GM12878 (cell line): ENCODE data around the gene SUN5. TPM values are rescaled to one million over a fixed set of nuclear protein-coding genes. Genes with fewer than 3 reads are reported as not detected.

ENCODE experiments used
- ATAC-seq: fragments of 200-7000 bp; cut with Tn5 transposase; 3 replicates; pipeline ENCODE4 v1.9.1; 2020; ENCODE audit warnings: mild to moderate bottlenecking, moderate library complexity
- BruUV-seq: library from RNA; stranded (reverse); fragments of 400-500 nt; replicated peaks from 2 replicates; lab custom pipeline; 2021; lab: Mats Ljungman, UMichigan
- CTCF ChIA-PET: fragments of 300-600 bp; sonication (Branson Sonifier 250); formaldehyde crosslinking; extraction: SDS; loops from one replicate; lab custom pipeline; 2021; ENCODE audit warnings: inconsistent platforms; lab: Yijun Ruan, JAX
- POLR2A ChIA-PET: fragments of 350-600 bp; formaldehyde crosslinking; extraction: SDS; loops from one replicate; lab custom pipeline; 2021; ENCODE audit warnings: inconsistent platforms; lab: Charles Lee
- RAD21 ChIA-PET: fragments of 300-600 bp; sonication (Branson Sonifier 250); formaldehyde crosslinking; loops from one replicate; lab custom pipeline; 2023; ENCODE audit warnings: antibody characterized with exemption; ENCODE audit not compliant: unreplicated experiment; lab: Charles Lee
- SMC1A ChIA-PET: fragments of 300-600 bp; sonication (Branson Sonifier 250); formaldehyde crosslinking; loops from one replicate; lab custom pipeline; 2023; ENCODE audit not compliant: unreplicated experiment, uncharacterized antibody; lab: Charles Lee
- DNase-seq: peaks from one replicate; pipeline ENCODE4 v3.0.0-alpha.2; 2011; ENCODE audit warnings: low read depth, low spot score
- FAIRE-seq: peaks from 3 replicates; lab custom pipeline; 2011; peaks lifted over from hg19 to GRCh38; lab: Jason Lieb, UNC
- H2AFZ ChIP-seq: 2 replicates; pipeline ENCODE4 v1.6.0; 2011; ENCODE audit warnings: low read depth, low read length, control low read depth; ENCODE audit not compliant: control insufficient read depth
- H3K27ac ChIP-seq: 2 replicates; pipeline ENCODE4 v1.5.1; 2011; ENCODE audit warnings: control low read depth; ENCODE audit not compliant: control insufficient read depth, insufficient read depth
- H3K27me3 ChIP-seq, 2 experiments: replicated peaks in 1 of 2; 2 replicates each; pipeline versions ENCODE4 v1.6.0 to v1.6.1; 2011; ENCODE audit warnings: low read length in 1 of 2; ENCODE audit not compliant: control insufficient read depth in 2 of 2, insufficient read depth in 2 of 2
- H3K36me3 ChIP-seq, 2 experiments: 2 replicates each; pipeline ENCODE4 v1.5.1; 2011; ENCODE audit warnings: low read length in 1 of 2; ENCODE audit not compliant: control insufficient read depth in 2 of 2, insufficient read depth in 2 of 2
- H3K4me1 ChIP-seq: 2 replicates; pipeline ENCODE4 v1.6.1; 2011; ENCODE audit warnings: mild to moderate bottlenecking, low read length, moderate library complexity, mixed read lengths; ENCODE audit not compliant: control insufficient read depth, insufficient read depth
- H3K4me2 ChIP-seq: 2 replicates; pipeline ENCODE4 v1.6.0; 2011; ENCODE audit warnings: control low read depth; ENCODE audit not compliant: control insufficient read depth, insufficient read depth
- H3K4me3 ChIP-seq: fragments of 200-600 bp; sonication (generic); 2 replicates; pipeline ENCODE4 v1.5.1; 2016
- H3K79me2 ChIP-seq: 2 replicates; pipeline ENCODE4 v1.6.0; 2011; ENCODE audit warnings: low read length; ENCODE audit not compliant: control insufficient read depth, insufficient read depth
- H3K9ac ChIP-seq: 2 replicates; pipeline ENCODE4 v1.8.0; 2011; ENCODE audit warnings: low read length, control low read depth, mixed read lengths; ENCODE audit not compliant: control insufficient read depth, insufficient read depth
- H3K9me3 ChIP-seq: replicated peaks from 3 replicates; pipeline ENCODE4 v1.5.1; 2011; ENCODE audit warnings: mild to moderate bottlenecking, low read length; ENCODE audit not compliant: control insufficient read depth, insufficient read depth
- H4K20me1 ChIP-seq: 2 replicates; pipeline ENCODE4 v1.6.0; 2011; ENCODE audit not compliant: control insufficient read depth, insufficient read depth
- CEBPB ChIP-seq, 2 experiments: fragments of 150-350 bp in 1 of 2; IDR thresholded peaks; 2 replicates each; pipeline ENCODE4 v1.6.1; 2012 to 2014; ENCODE audit warnings: low read depth in 2 of 2, low read length in 2 of 2, borderline replicate concordance in 1 of 2, inconsistent platforms in 1 of 2
- CHD1 ChIP-seq: IDR thresholded peaks from 2 replicates; pipeline ENCODE4 v1.6.1; 2012; ENCODE audit warnings: low read depth, low read length, improper control_type of control experiment
- HDGF ChIP-seq: fragments of 450-650 bp; IDR thresholded peaks from 2 replicates; pipeline ENCODE4 v1.6.1; 2016; ENCODE audit warnings: antibody characterized with exemption
- JUNB ChIP-seq: IDR thresholded peaks from 2 replicates; pipeline ENCODE4 v1.6.1; 2016; ENCODE audit warnings: antibody characterized with exemption, mild to moderate bottlenecking
- MYC ChIP-seq: IDR thresholded peaks from 2 replicates; pipeline ENCODE4 v1.6.1; 2011; ENCODE audit warnings: mild to moderate bottlenecking, low read length, moderate library complexity, inconsistent platforms; ENCODE audit not compliant: insufficient read depth, insufficient replicate concordance, insufficient read length, severe bottlenecking
- PML ChIP-seq: IDR thresholded peaks from 2 replicates; pipeline ENCODE4 v1.6.1; 2012; ENCODE audit warnings: low read length, inconsistent platforms
- RBBP5 ChIP-seq: fragments of 200-600 bp; sonication (generic); conservative IDR thresholded peaks from 2 replicates; pipeline ENCODE4 v1.6.1; 2016
- SMC3 ChIP-seq: IDR thresholded peaks from 2 replicates; pipeline ENCODE4 v1.6.1; 2011; ENCODE audit warnings: low read length, improper control_type of control experiment, borderline replicate concordance
- STAT3 ChIP-seq: IDR thresholded peaks from 2 replicates; pipeline ENCODE4 v1.6.1; 2011; ENCODE audit warnings: low read depth, low read length, improper control_type of control experiment
- TCF3 ChIP-seq: IDR thresholded peaks from 2 replicates; pipeline ENCODE4 v1.6.1; 2012; ENCODE audit warnings: low read depth, mild to moderate bottlenecking, low read length, borderline replicate concordance; ENCODE audit not compliant: insufficient read depth
- WGBS: methylation state at CpG from one replicate; pipeline ENCODE4 v1.1.6; 2016; ENCODE audit warnings: low lambda C conversion rate; ENCODE audit not compliant: insufficient replicate concordance, insufficient coverage; ENCODE audit errors: missing lambda C conversion rate; 5-methylcytosine and 5-hydroxymethylcytosine counted together
- in situ Hi-C: fragments of 300-500 bp; cut with MboI; formaldehyde crosslinking; loops from 9 replicates; pipeline ENCODE4 v1.14.3; 2018; ENCODE audit warnings: mixed read lengths
- intact Hi-C: fragments of 100-400 bp; cut with micrococcal nuclease; formaldehyde crosslinking; loops from one replicate; pipeline ENCODE4 v1.14.2; 2022; ENCODE audit not compliant: unreplicated experiment
- polyA plus RNA-seq, 11 experiments: library from polyadenylated mRNA; depleted of rRNA in 4 of 11; unstranded in 6 of 11; stranded (reverse) in 5 of 11; fragments of >200 nt; fragmentation: Nextera tagmentation in 4 of 11; fragmentation: Illumina TruSeq in 1 of 11; extraction: Ambion mirVana in 4 of 11; extraction: Trizol in 1 of 11; gene quantifications; 1 replicate in 1 of 11; 2 replicates in 10 of 11; pipeline versions ENCODE4 v1.2.1 to v1.2.3, GENCODE V29; 2011 to 2016; ENCODE audit warnings: inconsistent platforms in 2 of 11, missing spikeins in 2 of 11, low read depth in 1 of 11
- total RNA-seq, 4 experiments: library from RNA; depleted of rRNA in 3 of 4; stranded (reverse); fragments of >200 nt in 3 of 4; fragmentation: Illumina TruSeq in 1 of 4; extraction: Trizol in 1 of 4; gene quantifications; 2 replicates each; pipeline versions ENCODE4 v1.2.1 to v1.2.3, GENCODE V29; 2013 to 2021
- TF ChIP-seq, protein P1 (sequence below): fragments of 450-650 bp; IDR thresholded peaks from 2 replicates; pipeline ENCODE4 v1.6.1; 2018; ENCODE audit warnings: borderline replicate concordance, mild to moderate bottlenecking; ENCODE audit not compliant: partially characterized antibody
- TF ChIP-seq, protein P2 (sequence below): fragments of 450-650 bp; conservative IDR thresholded peaks from 2 replicates; pipeline ENCODE4 v1.6.1; 2017; ENCODE audit warnings: mild to moderate bottlenecking, moderate library complexity

The SUN5 gene
- total and polyA plus RNA-seq, 10 of the 15 experiments (the other 5 are each of a cell fraction or from before 2014, with no cell fraction given), result not detected

GRCh38 chr20:32987044-32987825 is 17.0 kb downstream of the SUN5 start:
- no peaks in the 10 kb centered on the region for H3K9me3 ChIP-seq
- intact Hi-C loops (no loop called here), in situ Hi-C loops (no loop called here)
- no peak for FAIRE-seq
- H2AFZ ChIP-seq, result no peak overlapping the region
- ATAC-seq, result no peak
- TF ChIP-seq JUNB (no peak), SMC3 (no peak)
- no TSS peak for BruUV-seq
- no peaks in the 10 kb centered on the region for H3K4me1 ChIP-seq
- ChIA-PET CTCF (interaction anchor here (1.2 kb wide), 1 partner anchor 18 kb away, joined by 4 read pairs; the partner anchor contains the start of gene SUN5), SMC1A (interaction anchor here (1.1 kb wide), 1 partner anchor 134 kb away, joined by 3 read pairs; no protein-coding TSS in a partner anchor), POLR2A (no interaction called here), RAD21 (no interaction called here)
- H3K4me2 ChIP-seq, result no peak overlapping the region
- H3K27me3 ChIP-seq, result no peaks in the 10 kb centered on the region; a peak in 2 of 4 replicates
- H4K20me1 ChIP-seq, result no peaks in the 10 kb centered on the region
- no peak for DNase-seq
- no peaks in the 10 kb centered on the region for H3K79me2 ChIP-seq
- H3K9ac ChIP-seq, result no peak overlapping the region
- H3K36me3 ChIP-seq, result no peaks in the 10 kb centered on the region
- WGBS, result 34% methylated on average over 9 of the region's 11 CpGs
- H3K27ac ChIP-seq, result no peak overlapping the region
- H3K4me3 ChIP-seq, result no peak overlapping the region

DNA sequence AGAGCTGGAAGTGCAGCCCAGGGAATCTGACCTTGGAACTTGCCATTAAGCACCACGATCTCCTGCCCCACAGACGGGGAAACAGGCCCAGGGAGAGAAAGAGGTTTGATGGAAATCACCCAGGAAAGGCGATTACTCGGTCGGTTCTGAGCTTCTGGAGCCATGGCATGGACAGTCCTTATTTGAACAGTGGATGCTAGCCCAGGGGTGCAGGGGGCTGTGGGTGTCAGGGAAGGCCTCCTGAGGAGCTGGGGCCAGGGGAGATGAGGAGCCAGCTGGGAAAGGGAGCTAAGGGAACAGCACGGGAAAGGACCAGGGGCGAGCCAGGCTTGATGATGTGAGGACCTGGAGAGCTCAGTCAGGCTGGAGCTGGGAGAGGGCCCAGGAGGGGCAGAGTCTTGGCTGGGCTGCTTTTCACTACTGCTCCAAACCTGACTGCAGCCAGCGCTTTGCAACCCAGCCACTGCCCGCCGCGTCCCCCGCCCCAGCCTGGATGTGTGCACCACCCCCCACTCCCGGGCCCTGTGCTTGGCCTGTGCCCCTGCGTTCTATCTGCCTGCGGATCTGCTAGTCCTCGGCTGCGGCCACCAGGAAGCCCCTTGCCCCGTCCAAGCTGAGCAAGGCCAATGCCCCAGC is 17.8 kb downstream of the SUN5 start:
- intact Hi-C loops, result no loop called here
- POLR2A ChIA-PET, result no interaction called here
- Histone ChIP-seq H3K79me2 (no peaks in the 10 kb centered on the region), H3K4me1 (no peaks in the 10 kb centered on the region), H3K27me3 (no peaks in the 10 kb centered on the region; a peak in 2 of 4 replicates), H3K9ac (no peak overlapping the region), H3K36me3 (no peaks in the 10 kb centered on the region), H3K4me3 (no peak overlapping the region), H2AFZ (no peak overlapping the region), H3K9me3 (no peaks in the 10 kb centered on the region), H3K4me2 (no peak overlapping the region), H4K20me1 (no peaks in the 10 kb centered on the region), H3K27ac (no peak overlapping the region)
- WGBS, result 61% methylated on average over 17 of the region's 18 CpGs
- RAD21 ChIA-PET, result no interaction called here
- no peak for ATAC-seq
- DNase-seq, result no peak
- SMC1A ChIA-PET, result no interaction called here
- CTCF ChIA-PET, result interaction anchor here (1.2 kb wide), 1 partner anchor 18 kb away, joined by 4 read pairs; the partner anchor contains the start of gene SUN5
- in situ Hi-C loops, result no loop called here
- no peak for FAIRE-seq
- BruUV-seq, result no TSS peak
- TF ChIP-seq CEBPB (IDR thresholded peaks at IDR 0.05; ENCODE audit: borderline replicate concordance in 1 of 2, low read depth in 2 of 2, low read length in 2 of 2) (no peak), HDGF (no peak), RBBP5 (no peak), STAT3 (no peak), MYC (no peak), PML (no peak), CHD1 (no peak), TCF3 (no peak)
- TF ChIP-seq, protein P1, sequence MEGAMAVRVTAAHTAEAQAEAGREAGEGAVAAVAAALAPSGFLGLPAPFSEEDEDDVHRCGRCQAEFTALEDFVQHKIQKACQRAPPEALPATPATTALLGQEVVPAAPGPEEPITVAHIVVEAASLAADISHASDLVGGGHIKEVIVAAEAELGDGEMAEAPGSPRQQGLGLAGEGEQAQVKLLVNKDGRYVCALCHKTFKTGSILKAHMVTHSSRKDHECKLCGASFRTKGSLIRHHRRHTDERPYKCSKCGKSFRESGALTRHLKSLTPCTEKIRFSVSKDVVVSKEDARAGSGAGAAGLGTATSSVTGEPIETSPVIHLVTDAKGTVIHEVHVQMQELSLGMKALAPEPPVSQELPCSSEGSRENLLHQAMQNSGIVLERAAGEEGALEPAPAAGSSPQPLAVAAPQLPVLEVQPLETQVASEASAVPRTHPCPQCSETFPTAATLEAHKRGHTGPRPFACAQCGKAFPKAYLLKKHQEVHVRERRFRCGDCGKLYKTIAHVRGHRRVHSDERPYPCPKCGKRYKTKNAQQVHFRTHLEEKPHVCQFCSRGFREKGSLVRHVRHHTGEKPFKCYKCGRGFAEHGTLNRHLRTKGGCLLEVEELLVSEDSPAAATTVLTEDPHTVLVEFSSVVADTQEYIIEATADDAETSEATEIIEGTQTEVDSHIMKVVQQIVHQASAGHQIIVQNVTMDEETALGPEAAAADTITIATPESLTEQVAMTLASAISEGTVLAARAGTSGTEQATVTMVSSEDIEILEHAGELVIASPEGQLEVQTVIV, result no peak
- TF ChIP-seq, protein P2, sequence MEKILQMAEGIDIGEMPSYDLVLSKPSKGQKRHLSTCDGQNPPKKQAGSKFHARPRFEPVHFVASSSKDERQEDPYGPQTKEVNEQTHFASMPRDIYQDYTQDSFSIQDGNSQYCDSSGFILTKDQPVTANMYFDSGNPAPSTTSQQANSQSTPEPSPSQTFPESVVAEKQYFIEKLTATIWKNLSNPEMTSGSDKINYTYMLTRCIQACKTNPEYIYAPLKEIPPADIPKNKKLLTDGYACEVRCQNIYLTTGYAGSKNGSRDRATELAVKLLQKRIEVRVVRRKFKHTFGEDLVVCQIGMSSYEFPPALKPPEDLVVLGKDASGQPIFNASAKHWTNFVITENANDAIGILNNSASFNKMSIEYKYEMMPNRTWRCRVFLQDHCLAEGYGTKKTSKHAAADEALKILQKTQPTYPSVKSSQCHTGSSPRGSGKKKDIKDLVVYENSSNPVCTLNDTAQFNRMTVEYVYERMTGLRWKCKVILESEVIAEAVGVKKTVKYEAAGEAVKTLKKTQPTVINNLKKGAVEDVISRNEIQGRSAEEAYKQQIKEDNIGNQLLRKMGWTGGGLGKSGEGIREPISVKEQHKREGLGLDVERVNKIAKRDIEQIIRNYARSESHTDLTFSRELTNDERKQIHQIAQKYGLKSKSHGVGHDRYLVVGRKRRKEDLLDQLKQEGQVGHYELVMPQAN, result no peak
